Trophoblast cell (in vitro differentiated cells and primary cell): ENCODE data around the gene LRRN2.

ENCODE experiments used
- DNase-seq, 2 donors: peaks; one replicate each; pipeline ENCODE4 v3.0.0-alpha.2; 2016
- H2AFZ ChIP-seq: 2 replicates; pipeline ENCODE4 v1.6.1; 2013; ENCODE audit warnings: low read length, moderate library complexity, mild to moderate bottlenecking; ENCODE audit not compliant: insufficient read depth, poor library complexity
- H2AK5ac ChIP-seq: 2 replicates; pipeline ENCODE4 v1.6.1; 2013; ENCODE audit warnings: mild to moderate bottlenecking, low read length
- H2BK120ac ChIP-seq: 2 replicates; pipeline ENCODE4 v1.6.1; 2013; ENCODE audit warnings: low read length, mild to moderate bottlenecking, moderate library complexity; ENCODE audit not compliant: insufficient read depth, poor library complexity
- H2BK12ac ChIP-seq: 2 replicates; pipeline ENCODE4 v1.6.1; 2013; ENCODE audit warnings: mild to moderate bottlenecking, low read length, moderate library complexity
- H2BK5ac ChIP-seq: 2 replicates; pipeline ENCODE4 v1.6.1; 2013; ENCODE audit warnings: low read length, low read depth, moderate library complexity, mild to moderate bottlenecking; ENCODE audit not compliant: poor library complexity
- H3K14ac ChIP-seq: 2 replicates; pipeline ENCODE4 v1.6.1; 2013; ENCODE audit warnings: mild to moderate bottlenecking, low read length
- H3K18ac ChIP-seq: 2 replicates; pipeline ENCODE4 v1.6.1; 2013; ENCODE audit warnings: mild to moderate bottlenecking, low read length
- H3K23ac ChIP-seq: 2 replicates; pipeline ENCODE4 v1.6.1; 2013; ENCODE audit warnings: low read length
- H3K27ac ChIP-seq: 2 replicates; pipeline ENCODE4 v1.5.1; 2013; ENCODE audit warnings: low read depth, mild to moderate bottlenecking, inconsistent platforms, low read length, moderate library complexity
- H3K27me3 ChIP-seq: 2 replicates; pipeline ENCODE4 v1.6.1; 2013; ENCODE audit warnings: inconsistent platforms, mild to moderate bottlenecking, low read length, moderate library complexity; ENCODE audit not compliant: insufficient read depth
- H3K36me3 ChIP-seq, 2 experiments: 1 replicate in 1 of 2; 2 replicates in 1 of 2; pipeline ENCODE4 v1.6.1; 2013; ENCODE audit warnings: low read length in 2 of 2, mild to moderate bottlenecking in 2 of 2, moderate library complexity in 1 of 2; ENCODE audit not compliant: insufficient read depth in 2 of 2, control insufficient read depth in 1 of 2
- H3K4ac ChIP-seq: 2 replicates; pipeline ENCODE4 v1.6.1; 2013; ENCODE audit warnings: low read depth, mild to moderate bottlenecking, low read length, moderate library complexity
- H3K4me1 ChIP-seq, 2 experiments: 1 replicate in 1 of 2; 2 replicates in 1 of 2; pipeline ENCODE4 v1.6.1; 2013; ENCODE audit warnings: low read length in 2 of 2, mild to moderate bottlenecking in 2 of 2, moderate library complexity in 1 of 2; ENCODE audit not compliant: insufficient read depth in 2 of 2, control insufficient read depth in 1 of 2
- H3K4me2 ChIP-seq: 2 replicates; pipeline ENCODE4 v1.6.1; 2013; ENCODE audit warnings: inconsistent platforms, mild to moderate bottlenecking, low read length, moderate library complexity
- H3K4me3 ChIP-seq: 2 replicates; pipeline ENCODE4 v1.5.1; 2013; ENCODE audit warnings: mild to moderate bottlenecking, low read depth, low read length, inconsistent platforms
- H3K79me1 ChIP-seq: one replicate; pipeline ENCODE4 v1.6.1; 2013; ENCODE audit warnings: low read length
- H3K79me2 ChIP-seq: 2 replicates; pipeline ENCODE4 v1.6.1; 2013; ENCODE audit warnings: low read length, mild to moderate bottlenecking; ENCODE audit not compliant: control insufficient read depth, insufficient read depth, poor library complexity
- H3K9ac ChIP-seq: 2 replicates; pipeline ENCODE4 v1.6.1; 2013; ENCODE audit warnings: mild to moderate bottlenecking, low read length
- H3K9me3 ChIP-seq: 2 replicates; pipeline ENCODE4 v1.6.1; 2013; ENCODE audit warnings: low read depth, mild to moderate bottlenecking, control low read depth, inconsistent platforms, low read length; ENCODE audit not compliant: insufficient read depth
- H4K12ac ChIP-seq: 2 replicates; pipeline ENCODE4 v1.6.1; 2013; ENCODE audit warnings: low read depth, mild to moderate bottlenecking, low read length, moderate library complexity
- H4K8ac ChIP-seq: 2 replicates; pipeline ENCODE4 v1.6.1; 2013; ENCODE audit warnings: low read depth, mild to moderate bottlenecking, low read length, moderate library complexity
- H4K91ac ChIP-seq: one replicate; pipeline ENCODE4 v1.6.1; 2013; ENCODE audit warnings: low read depth, mild to moderate bottlenecking, low read length, moderate library complexity
- WGBS: extraction: QIAGEN DNeasy Blood & Tissue Kit; methylation state at CpG from one replicate; pipeline ENCODE4 v1.1.7; 2013; ENCODE audit warnings: missing lambda C conversion rate; ENCODE audit not compliant: insufficient read length, insufficient coverage; ENCODE audit errors: extremely low coverage; 5-methylcytosine and 5-hydroxymethylcytosine counted together

LRRN2 gene

GRCh38 chr1:204592246-204592948 is 93.1 kb downstream of the LRRN2 start:
- no peak overlapping the region for H2BK120ac ChIP-seq
- no peak overlapping the region for H3K4me2 ChIP-seq
- no peak overlapping the region for H3K14ac ChIP-seq
- H3K18ac ChIP-seq: no peak overlapping the region
- H3K4ac ChIP-seq: no peak overlapping the region
- no peak overlapping the region for H2BK5ac ChIP-seq
- H3K79me1 ChIP-seq: peaks cover 2% of the 10 kb centered on the region
- H2AFZ ChIP-seq: no peak overlapping the region
- no peaks in the 10 kb centered on the region for H3K27me3 ChIP-seq
- H2AK5ac ChIP-seq: no peak overlapping the region
- no CpG with 5 or more reads among the region's 10 CpGs for WGBS
- H4K8ac ChIP-seq: no peak overlapping the region
- no peak for DNase-seq
- no peaks in the 10 kb centered on the region for H3K79me2 ChIP-seq
- H3K4me1 ChIP-seq: peaks cover 8 to 14% of the 10 kb centered on the region in 2 experiments
- H2BK12ac ChIP-seq: no peak overlapping the region
- no peak overlapping the region for H3K27ac ChIP-seq
- no peak overlapping the region for H3K23ac ChIP-seq
- H3K9ac ChIP-seq: no peak overlapping the region
- no peaks in the 10 kb centered on the region for H3K36me3 ChIP-seq
- H3K4me3 ChIP-seq: no peak overlapping the region
- H3K9me3 ChIP-seq: no peaks in the 10 kb centered on the region
- H4K12ac ChIP-seq: no peak overlapping the region
- no peak overlapping the region for H4K91ac ChIP-seq

- peaks cover 8 to 14% of the 10 kb centered on the region in 2 experiments for H3K4me1 ChIP-seq
- no peaks in the 10 kb centered on the region for H3K27me3 ChIP-seq
- no peak overlapping the region for H3K18ac ChIP-seq
- H3K9me3 ChIP-seq: no peaks in the 10 kb centered on the region
- no peaks in the 10 kb centered on the region for H3K79me2 ChIP-seq
- DNase-seq: peak; percentile 38 to 65
- H3K9ac ChIP-seq: no peak overlapping the region
- no peak overlapping the region for H2BK5ac ChIP-seq
- no peaks in the 10 kb centered on the region for H3K36me3 ChIP-seq
- no peak overlapping the region for H2BK120ac ChIP-seq
- no peak overlapping the region for H2AK5ac ChIP-seq
- H3K4me2 ChIP-seq: no peak overlapping the region
- no peak overlapping the region for H3K23ac ChIP-seq
- H3K4me3 ChIP-seq: no peak overlapping the region
- peaks cover 2% of the 10 kb centered on the region for H3K79me1 ChIP-seq
- H2BK12ac ChIP-seq: no peak overlapping the region
- H4K12ac ChIP-seq: no peak overlapping the region
- no peak overlapping the region for H3K4ac ChIP-seq
- H3K14ac ChIP-seq: no peak overlapping the region
- H4K91ac ChIP-seq: no peak overlapping the region
- no CpG with 5 or more reads among the region's 3 CpGs for WGBS
- H3K27ac ChIP-seq: no peak overlapping the region
- H2AFZ ChIP-seq: no peak overlapping the region
- H4K8ac ChIP-seq: no peak overlapping the region
Measured at GRCh38 chr1:204591473-204592090, 94.0 kb downstream of the LRRN2 start.

- Histone ChIP-seq H3K23ac (no peak overlapping the region), H3K18ac (no peak overlapping the region), H3K79me1 (peaks cover 2% of the 10 kb centered on the region), H3K4me1 (peaks cover 10 to 21% of the 10 kb centered on the region in 2 experiments), H3K4me3 (no peak overlapping the region), H3K36me3 (no peaks in the 10 kb centered on the region), H2BK12ac (no peak overlapping the region), H3K27ac (no peak overlapping the region), H2BK120ac (peak overlapping the region; percentile 5), H4K91ac (peak overlapping the region; percentile 0), H3K14ac (no peak overlapping the region), H3K9ac (no peak overlapping the region), H2AFZ (no peak overlapping the region), H2AK5ac (no peak overlapping the region), H4K8ac (no peak overlapping the region), H2BK5ac (no peak overlapping the region), H3K79me2 (no peaks in the 10 kb centered on the region), H3K9me3 (no peaks in the 10 kb centered on the region), H3K27me3 (no peaks in the 10 kb centered on the region), H3K4me2 (no peak overlapping the region), H3K4ac (no peak overlapping the region), H4K12ac (no peak overlapping the region)
- no CpG with 5 or more reads among the region's 8 CpGs for WGBS
- DNase-seq: peak in 1 of 2 donors; percentile 24
Measured at GRCh38 chr1:204589409-204590038, 96.0 kb downstream of the LRRN2 start.

GRCh38 chr1:204588826-204589225 is 96.7 kb downstream of the LRRN2 start:
- H3K36me3 ChIP-seq: no peaks in the 10 kb centered on the region
- H3K9ac ChIP-seq: no peak overlapping the region
- no peak overlapping the region for H3K4me3 ChIP-seq
- peaks cover 2% of the 10 kb centered on the region for H3K79me1 ChIP-seq
- no peak overlapping the region for H3K27ac ChIP-seq
- H3K4me1 ChIP-seq: peaks cover 10 to 23% of the 10 kb centered on the region in 2 experiments
- H2BK5ac ChIP-seq: no peak overlapping the region
- no peak overlapping the region for H2BK12ac ChIP-seq
- H3K4me2 ChIP-seq: no peak overlapping the region
- no peak overlapping the region for H4K12ac ChIP-seq
- H3K4ac ChIP-seq: no peak overlapping the region
- no peaks in the 10 kb centered on the region for H3K27me3 ChIP-seq
- no peak overlapping the region for H3K23ac ChIP-seq
- H3K79me2 ChIP-seq: no peaks in the 10 kb centered on the region
- peak; percentile 19 to 55 for DNase-seq
- H3K14ac ChIP-seq: no peak overlapping the region
- no CpG with 5 or more reads among the region's 5 CpGs for WGBS
- no peak overlapping the region for H4K8ac ChIP-seq
- H2AFZ ChIP-seq: no peak overlapping the region
- no peaks in the 10 kb centered on the region for H3K9me3 ChIP-seq
- H3K18ac ChIP-seq: no peak overlapping the region
- no peak overlapping the region for H2BK120ac ChIP-seq
- H2AK5ac ChIP-seq: no peak overlapping the region
- no peak overlapping the region for H4K91ac ChIP-seq
